Measurements from ENCODE around the gene SPON2. TPM values are rescaled to one million over a fixed set of nuclear protein-coding genes. Genes with fewer than 3 reads are reported as not detected.

SPON2 gene
- total RNA-seq, 1 donor from 2014 or later = 18.1 TPM

DNA sequence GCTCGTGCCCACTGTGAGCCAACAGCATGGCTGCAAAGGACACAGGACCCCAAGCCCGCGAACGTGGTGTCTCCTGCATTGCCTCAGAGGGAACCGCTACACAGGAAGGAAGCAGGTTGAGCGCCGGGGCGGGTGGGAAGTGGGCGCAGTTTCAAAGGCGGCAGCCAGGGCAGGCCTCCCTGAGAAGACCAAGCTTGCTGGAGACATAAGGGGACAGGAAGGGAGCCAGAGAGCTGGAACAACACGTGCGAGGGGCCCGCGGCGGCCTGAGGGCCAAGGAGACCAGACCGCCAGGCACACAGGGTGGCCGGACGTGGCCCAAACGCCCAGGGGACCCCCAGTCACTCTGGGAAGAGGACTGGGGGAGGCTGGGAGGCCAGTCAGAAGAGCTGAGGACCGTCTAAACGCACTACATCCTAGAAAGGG lies 44.5 kb upstream of the SPON2 start:
- H3K4me3 ChIP-seq (ENCODE audit: low read depth, low read length) = no peak overlapping the region
- TF ChIP-seq CTCF (conservative IDR thresholded peaks at IDR 0.05; ENCODE audit: low read depth, low read length) = no peak
- no peak for DNase-seq (ENCODE audit: low read depth)

GRCh38 chr4:1216076-1216614 lies 43.8 kb upstream of the SPON2 start:
- no peak for DNase-seq (ENCODE audit: low read depth)
- no peak for TF ChIP-seq CTCF (conservative IDR thresholded peaks at IDR 0.05; ENCODE audit: low read depth, low read length)
- H3K4me3 ChIP-seq (ENCODE audit: low read depth, low read length) = no peak overlapping the region

- no peak for TF ChIP-seq CTCF (conservative IDR thresholded peaks at IDR 0.05; ENCODE audit: low read depth, low read length)
- no peak overlapping the region for H3K4me3 ChIP-seq (ENCODE audit: low read depth, low read length)
- DNase-seq (ENCODE audit: low read depth) = no peak
These were observed 43.0 kb upstream of the SPON2 start for GRCh38 chr4:1215141-1216075.

DNA sequence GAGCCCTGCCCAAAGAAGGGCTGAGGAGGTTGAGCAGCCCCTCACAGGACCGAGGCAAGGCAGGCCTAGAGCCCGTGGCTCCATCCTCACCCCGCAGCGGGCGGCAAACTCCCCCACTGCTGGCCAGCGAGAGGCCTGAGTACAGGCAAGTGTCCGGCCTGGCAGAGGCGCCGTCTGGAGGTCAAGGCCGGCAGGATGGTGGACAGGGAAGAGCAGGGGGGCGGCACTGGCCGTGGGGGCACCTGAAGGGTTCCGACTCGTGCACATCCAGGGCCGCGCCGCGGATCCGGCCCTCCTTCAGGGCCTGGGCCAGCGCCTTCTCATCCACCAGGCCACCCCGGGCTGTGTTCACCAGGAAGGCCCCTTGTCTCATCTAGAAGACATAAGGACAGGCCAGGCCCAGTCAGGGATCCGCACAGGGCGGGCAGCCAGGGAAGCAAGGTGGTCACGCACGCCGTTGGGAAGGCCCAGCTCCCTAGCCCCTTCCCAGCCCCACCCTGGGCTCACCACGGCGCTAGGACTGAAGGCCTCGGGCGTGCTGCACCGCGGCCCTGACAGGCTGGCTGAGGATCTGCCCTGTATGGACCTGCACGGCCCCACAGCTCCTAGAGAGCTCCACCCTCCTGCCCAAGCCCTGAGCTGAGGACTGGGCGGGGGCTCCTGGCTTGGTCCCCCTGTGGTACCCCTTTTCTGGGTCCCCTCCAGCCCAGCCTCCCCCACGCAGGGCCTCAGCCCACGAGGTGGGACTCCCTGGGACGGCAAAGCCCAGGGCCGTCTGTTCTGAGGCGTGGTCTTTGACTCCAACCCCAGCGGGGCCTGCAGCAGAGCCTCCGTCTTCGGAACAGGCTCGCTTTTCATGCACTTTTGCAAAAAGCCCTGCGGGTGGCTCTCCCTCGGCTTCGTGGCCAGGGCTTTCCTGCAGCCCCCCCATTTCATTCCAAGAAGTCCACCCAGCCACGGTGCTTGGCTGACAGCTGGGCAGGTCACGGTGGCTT lies 42.0 kb upstream of the SPON2 start:
- DNase-seq (ENCODE audit: low read depth) = no peak
- TF ChIP-seq CTCF (conservative IDR thresholded peaks at IDR 0.05; ENCODE audit: low read depth, low read length) = no peak

DNA sequence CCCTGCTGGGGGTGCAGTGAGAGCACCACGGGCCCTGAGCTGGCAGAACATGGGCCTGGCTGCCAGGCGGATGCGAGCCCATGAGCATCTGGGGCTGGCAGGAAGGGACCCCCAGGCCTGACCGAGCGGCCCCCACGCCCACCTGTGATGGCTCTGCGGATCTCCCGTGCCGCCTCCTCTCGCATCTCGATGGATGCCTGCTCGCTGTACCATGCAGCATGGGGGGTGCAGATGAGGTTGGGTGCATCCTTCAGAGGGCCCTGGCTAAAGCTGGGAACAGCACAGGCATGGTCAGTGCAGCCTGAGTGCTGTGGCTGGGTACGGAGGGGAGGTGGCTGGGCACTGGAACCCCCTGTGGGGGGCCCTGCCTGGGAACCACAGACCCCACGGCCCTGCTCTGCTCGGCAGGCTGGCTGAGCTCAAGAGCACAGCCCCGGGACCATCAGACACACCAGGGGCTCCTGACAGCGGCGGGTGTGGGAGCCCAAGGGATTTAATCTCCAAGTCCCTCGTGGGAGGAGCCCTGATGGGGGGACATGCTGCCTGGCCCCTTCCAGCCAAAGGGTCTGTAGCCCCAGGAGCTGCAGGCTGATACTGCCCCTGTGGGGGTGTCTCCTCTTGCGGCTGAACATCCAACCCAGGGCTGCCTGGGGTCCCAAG lies 41.1 kb upstream of the SPON2 start:
- DNase-seq (ENCODE audit: low read depth) = no peak
- no peak overlapping the region for H3K4me3 ChIP-seq (ENCODE audit: low read depth, low read length)
- no peak for TF ChIP-seq CTCF (conservative IDR thresholded peaks at IDR 0.05; ENCODE audit: low read depth, low read length)

More for the DNA sequence above, 42.0 kb upstream of the SPON2 start:
- H3K4me3 ChIP-seq (ENCODE audit: low read depth, low read length) = no peak overlapping the region
